ENCODE measurements around the gene AP2A2.

- TF ChIP-seq EZH2 (IDR thresholded peaks at IDR 0.05) (no peak), POLR2AphosphoS5 (IDR thresholded peaks at IDR 0.05; ENCODE audit: borderline replicate concordance, low read depth, low read length) (no peak)
These were observed 102.0 kb downstream of the AP2A2 start for GRCh38 chr11:1027483-1028290.

Data from SK-N-MC (cell line).